NCI-H345 treated with DMSO at 0.1 percent for 48 hours (cell line): Measurements from ENCODE around the gene KCNS1.

ENCODE experiments used
- DNase-seq: peaks from one replicate; lab custom pipeline; 2025; ENCODE audit not compliant: unreplicated experiment; lab: John Stamatoyannopoulos, UW

KCNS1 gene

DNA sequence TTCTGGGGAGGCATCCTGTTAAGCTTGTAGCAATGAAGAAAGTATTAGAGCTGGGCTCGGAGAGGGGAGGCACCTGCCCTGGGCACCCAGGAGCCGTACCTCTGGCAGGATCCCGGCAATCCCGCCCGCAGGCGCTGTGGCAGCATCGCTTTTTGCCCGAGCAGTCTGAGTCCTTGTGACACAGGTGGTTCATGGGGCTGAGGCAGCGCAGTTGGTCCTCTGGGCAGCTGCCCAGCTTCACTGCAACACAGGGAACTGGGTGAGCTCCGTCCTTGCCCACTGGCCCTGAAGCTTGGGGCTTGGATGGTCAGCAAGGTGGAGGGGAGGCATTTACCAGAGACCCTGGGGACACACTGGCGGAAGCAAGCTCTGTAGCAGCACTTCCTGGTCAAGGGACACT lies 9.4 kb upstream of the KCNS1 start:
- DNase-seq: no peak

DNA sequence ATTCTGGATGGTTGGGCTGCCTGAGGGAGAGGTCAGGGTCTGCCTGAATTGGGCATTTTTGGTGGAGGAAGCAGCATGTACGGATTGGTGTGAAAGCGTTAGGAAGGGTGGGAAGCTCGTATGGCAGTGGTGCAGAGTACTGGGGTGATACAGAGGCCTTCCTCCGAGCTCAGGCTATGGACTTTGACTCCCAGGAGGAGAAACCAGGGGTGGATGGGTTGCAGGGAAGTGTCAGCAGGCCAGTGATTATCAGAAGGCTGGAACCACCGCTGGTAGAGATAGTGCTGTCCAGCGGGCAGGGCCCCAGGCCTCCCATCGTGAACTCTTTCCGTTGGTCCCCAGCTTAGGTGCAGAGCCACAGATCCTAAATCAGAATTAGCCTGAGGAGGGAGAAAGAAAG lies 8.7 kb upstream of the KCNS1 start:
- no peak for DNase-seq

- no peak for DNase-seq
Measured at GRCh38 chr20:45105317-45105716, 4.4 kb upstream of the KCNS1 start.

- no peak for DNase-seq
Measured at GRCh38 chr20:45104786-45105185, 3.9 kb upstream of the KCNS1 start.

- no peak for DNase-seq
Measured at GRCh38 chr20:45103072-45103471, 2.1 kb upstream of the KCNS1 start.

GRCh38 chr20:45101333-45101850 lies 465 bp upstream of the KCNS1 start:
- DNase-seq: no peak

DNA sequence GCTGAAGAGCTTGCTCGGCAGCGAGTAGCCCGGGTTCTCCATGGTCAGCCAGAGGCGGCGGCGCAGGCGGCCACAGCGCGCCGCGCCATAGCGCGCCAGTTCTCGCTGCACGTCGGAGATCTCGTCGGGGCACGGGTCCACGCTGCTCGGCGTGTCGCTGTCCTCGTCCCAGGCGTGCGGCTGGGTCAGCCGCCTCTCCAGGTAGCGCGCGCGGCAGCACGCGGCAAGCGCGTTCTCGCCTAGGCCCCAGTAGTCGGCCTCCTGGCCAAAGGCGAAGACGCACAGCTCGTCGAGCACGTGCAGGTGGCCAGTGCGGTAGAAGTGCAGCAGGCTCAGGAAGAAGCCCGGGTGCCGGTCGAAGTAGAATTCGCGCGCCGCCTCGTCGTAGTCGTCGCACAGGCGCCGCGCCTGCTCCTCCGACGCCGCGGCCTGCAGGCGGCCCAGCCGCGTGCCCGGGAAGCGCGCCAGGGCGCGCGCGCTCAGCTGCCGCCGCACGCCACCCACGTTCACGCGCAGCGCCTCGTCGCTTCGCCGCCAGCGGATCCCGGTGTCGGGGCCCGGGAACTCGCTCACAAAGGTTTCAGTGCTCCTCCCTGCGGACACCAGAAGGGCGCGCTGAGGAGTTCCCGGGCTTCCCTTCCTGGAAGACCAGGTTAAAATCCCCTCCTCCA lies 2.7 kb downstream of the KCNS1 start:
- no peak for DNase-seq

DNA sequence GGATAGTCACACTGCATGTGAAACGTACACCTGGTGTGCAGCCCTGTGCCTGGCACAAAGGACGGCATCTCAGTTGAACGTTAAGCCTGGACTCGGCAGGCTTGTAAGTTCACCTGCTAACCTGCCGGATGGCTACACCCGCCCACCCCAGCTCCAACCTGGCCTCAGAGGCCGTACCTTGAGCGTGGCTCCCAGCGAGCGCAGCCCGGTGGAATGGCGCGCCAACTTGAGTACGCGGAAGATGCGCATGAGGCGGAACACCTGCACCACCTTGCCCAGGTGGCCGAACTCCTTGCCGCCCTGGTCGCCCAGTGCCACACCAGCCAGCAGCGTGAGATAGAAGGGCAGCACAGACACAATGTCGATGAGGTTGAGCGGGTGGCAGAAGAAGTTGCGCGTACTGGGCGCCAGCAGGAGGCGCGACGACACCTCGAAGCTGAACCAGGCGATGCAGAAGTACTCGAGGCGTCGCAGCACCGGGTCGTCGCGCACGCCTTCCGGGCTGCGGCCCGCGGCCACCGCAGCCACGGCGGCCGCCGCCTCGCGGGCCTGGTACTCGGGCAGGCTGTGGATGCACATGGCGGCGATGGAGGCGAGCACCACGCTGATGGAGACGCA lies 3.3 kb downstream of the KCNS1 start:
- DNase-seq: no peak

DNA sequence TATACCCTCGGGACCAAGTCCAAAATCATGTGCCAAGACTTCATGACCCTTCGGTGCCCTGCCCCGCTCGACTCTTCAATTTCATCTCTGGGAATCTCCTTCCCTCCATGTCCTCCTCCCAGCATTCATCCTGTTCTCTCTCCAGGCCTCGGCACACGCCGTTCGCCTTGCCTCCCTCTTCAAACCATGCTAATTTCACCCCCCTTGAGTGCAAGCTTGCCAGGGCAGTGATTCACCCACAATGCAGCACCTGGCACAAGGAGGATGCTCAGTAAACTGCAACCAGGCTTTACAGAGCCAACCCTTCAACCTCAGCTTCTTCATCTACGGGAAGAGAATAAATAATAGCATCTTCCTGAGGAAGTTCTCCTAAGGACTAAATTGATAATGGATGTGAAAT lies 4.1 kb downstream of the KCNS1 start:
- DNase-seq: no peak

- DNase-seq: peak; percentile 34
Measured at GRCh38 chr20:45095805-45096238, 5.1 kb downstream of the KCNS1 start.

GRCh38 chr20:45094864-45095574 lies 5.9 kb downstream of the KCNS1 start:
- DNase-seq: no peak

DNA sequence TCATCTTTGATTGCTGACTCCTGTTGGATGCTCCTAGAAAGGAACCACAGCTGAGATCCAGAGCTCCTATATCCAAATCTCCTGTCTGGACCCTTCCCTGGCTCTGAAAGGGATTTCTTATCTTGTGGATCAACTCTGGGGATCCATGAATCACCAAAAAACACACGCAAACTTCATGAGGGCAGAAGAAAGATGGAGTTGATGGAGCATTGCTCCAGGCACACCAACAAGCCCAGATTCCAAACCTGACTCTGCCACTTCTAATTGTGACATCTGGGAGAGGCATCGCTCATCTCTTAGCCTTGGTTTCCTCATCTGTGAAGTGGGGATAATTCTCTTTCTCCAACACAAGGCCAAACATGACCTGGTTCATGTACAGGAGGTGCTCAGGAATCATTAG lies 6.7 kb downstream of the KCNS1 start:
- DNase-seq: no peak

DNA sequence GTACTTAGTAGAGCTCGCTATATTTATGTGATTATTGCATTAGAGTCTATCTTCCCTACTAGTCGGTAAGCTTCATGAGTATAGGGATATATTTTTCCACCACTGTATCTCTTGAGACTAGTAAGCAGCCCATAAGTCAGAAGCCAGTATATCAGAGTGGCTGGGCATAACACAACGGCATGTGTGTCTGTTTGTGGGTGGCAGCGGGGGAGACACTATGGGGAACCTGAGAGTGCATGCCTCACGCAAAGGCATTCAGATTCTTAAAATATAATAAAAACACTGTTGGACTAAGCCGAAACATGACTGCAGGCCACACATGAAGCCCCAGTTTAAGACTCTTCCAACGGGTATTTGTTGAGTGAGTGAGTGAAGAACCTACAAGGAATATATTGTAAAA lies 8.0 kb downstream of the KCNS1 start:
- DNase-seq: no peak

GRCh38 chr20:45091366-45091765 lies 9.6 kb downstream of the KCNS1 start:
- DNase-seq: no peak

GRCh38 chr20:45090481-45090880 lies 10.4 kb downstream of the KCNS1 start:
- DNase-seq: no peak

GRCh38 chr20:45088247-45088646 lies 12.7 kb downstream of the KCNS1 start:
- no peak for DNase-seq

GRCh38 chr20:45087814-45088213 lies 13.1 kb downstream of the KCNS1 start:
- no peak for DNase-seq

- no peak for DNase-seq
Measured at GRCh38 chr20:45087097-45087790, 13.7 kb downstream of the KCNS1 start.

DNA sequence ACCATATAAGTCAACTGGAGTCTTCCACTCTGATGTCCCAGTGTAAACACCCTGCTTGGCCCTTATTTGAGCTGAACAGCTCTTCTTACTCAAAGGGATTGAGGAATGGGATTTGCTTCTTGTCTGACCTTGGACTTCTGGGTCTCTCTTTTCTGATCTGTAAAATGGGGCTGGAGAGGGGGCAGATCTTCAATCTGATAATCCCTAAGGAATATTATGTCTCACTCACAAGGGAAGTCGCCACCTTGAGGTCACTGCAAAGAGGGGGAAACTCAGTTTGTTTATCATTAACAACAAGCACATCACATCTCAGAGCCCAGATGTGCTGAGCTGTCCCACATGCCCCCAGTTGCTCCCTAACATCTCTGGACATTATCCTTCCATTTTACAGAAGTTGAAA lies 15.1 kb downstream of the KCNS1 start:
- DNase-seq: no peak

GRCh38 chr20:45085289-45085688 lies 15.6 kb downstream of the KCNS1 start:
- no peak for DNase-seq

DNA sequence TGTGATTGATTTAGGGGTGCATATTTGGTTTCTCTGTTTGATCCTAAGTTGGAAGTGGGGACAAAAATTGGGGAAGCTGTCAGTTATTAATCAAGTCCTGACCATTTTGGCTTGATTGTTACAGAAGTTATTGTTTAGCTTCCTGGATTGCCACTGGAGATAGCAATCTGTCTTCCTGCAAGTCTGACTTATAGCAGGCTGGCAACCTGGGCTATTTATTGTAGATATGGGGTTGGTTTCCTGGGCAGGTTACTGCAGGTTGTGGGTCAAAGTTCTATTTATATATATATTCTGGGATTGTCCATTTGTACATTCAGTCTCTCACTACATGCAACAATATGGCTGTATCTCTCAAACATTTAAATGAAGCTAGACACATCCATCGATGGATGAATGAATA lies 17.8 kb downstream of the KCNS1 start:
- DNase-seq: no peak

DNA sequence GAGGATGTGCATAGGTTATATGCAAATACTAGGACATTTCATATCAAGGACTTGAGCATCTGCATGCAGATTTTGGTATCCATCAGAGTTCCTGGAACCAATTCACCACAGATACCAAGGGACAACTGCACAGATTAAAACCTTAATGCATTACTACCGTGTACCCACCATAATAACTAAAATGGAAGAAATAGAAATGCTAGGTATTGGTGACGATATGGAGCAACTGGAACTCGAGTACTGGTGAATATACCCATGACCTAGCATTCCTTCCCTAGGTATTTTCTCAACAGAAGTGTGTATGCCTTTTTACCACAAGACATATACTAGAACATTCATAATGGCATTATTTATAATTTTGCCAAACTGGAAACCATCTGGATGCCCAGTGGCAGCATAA lies 18.5 kb downstream of the KCNS1 start:
- DNase-seq: no peak
